ENCODE measurements around the gene SLC15A4.
"Not testable (repeated sequence)": the region's sequence is repeated elsewhere in the genome, so short reads cannot be mapped to it uniquely, and the experiment has no call there.

SLC15A4 gene

DNA sequence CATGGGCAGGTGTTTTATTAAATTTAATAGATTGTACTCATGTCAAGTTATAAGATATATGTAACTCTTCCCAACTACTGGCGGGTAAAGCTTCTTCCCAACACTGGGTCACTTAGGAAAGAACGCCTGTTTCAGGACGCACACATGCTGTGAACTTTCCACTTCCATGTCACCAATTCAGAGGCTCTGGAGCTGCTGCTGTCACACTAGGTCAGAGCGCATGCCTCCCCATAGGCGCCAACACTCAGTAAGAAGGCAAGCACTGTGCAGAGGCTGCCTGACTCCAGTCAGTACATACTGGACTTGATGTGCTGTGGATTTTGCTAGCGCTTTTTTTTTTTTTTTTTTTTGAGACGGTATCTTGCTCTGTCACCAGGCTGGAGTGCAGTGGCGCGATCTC, 17.2 kb downstream of the SLC15A4 start:
- TF ChIP-seq, protein P1, sequence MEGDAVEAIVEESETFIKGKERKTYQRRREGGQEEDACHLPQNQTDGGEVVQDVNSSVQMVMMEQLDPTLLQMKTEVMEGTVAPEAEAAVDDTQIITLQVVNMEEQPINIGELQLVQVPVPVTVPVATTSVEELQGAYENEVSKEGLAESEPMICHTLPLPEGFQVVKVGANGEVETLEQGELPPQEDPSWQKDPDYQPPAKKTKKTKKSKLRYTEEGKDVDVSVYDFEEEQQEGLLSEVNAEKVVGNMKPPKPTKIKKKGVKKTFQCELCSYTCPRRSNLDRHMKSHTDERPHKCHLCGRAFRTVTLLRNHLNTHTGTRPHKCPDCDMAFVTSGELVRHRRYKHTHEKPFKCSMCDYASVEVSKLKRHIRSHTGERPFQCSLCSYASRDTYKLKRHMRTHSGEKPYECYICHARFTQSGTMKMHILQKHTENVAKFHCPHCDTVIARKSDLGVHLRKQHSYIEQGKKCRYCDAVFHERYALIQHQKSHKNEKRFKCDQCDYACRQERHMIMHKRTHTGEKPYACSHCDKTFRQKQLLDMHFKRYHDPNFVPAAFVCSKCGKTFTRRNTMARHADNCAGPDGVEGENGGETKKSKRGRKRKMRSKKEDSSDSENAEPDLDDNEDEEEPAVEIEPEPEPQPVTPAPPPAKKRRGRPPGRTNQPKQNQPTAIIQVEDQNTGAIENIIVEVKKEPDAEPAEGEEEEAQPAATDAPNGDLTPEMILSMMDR (IDR thresholded peaks at IDR 0.05; ENCODE audit: low read length, missing control alignments), result no peak
- no peak overlapping the region for H3K4me3 ChIP-seq (replicated peaks; ENCODE audit: low read depth, low read length)
- no peak for DNase-seq (ENCODE audit: low read depth)

DNA sequence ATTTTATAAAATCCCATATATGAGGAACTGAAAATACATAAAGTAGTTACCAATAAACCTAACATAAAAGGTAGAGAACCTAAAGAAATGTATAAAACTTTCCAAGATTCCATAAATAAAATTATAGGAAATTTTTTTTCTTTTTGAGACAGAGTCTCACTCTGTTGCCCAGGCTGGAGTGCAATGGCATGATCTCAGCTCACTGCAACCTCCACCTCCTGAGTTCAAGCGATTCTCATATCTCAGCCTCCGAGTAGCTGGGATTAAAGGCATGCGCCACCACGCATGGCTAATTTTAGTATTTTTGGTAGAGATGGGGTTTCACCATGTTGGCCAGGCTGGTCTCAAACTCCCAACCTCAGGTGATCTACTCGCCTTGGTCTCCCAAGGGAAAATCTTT, 18.4 kb downstream of the SLC15A4 start:
- not testable (repeated sequence) for DNase-seq (ENCODE audit: low read depth)

DNA sequence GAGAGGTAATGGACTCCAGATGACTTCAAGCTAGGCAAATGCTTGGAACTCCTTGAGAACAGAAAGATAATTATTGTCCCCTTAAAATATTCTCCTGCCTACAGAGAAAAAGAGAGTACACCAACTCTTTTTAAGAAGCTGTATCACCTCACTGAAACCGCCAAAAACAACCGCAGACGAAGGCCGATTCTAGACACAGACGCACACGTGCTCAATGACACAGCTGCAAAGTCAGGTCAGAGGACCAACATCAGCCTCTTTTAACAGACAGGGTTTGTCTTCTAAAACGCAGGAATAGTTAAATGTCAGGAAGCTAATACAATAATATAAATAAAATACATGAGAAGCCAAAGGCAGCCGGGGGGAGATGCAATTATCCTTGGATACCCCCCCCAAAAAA, 19.0 kb downstream of the SLC15A4 start:
- no peak for DNase-seq (ENCODE audit: low read depth)
- TF ChIP-seq, protein P1 (IDR thresholded peaks at IDR 0.05; ENCODE audit: low read length, missing control alignments), result no peak
- H3K4me3 ChIP-seq (replicated peaks; ENCODE audit: low read depth, low read length), result no peak overlapping the region

More for the DNA sequence above, 18.4 kb downstream of the SLC15A4 start:
- not testable (repeated sequence) for H3K4me3 ChIP-seq (replicated peaks; ENCODE audit: low read depth, low read length)

DNA sequence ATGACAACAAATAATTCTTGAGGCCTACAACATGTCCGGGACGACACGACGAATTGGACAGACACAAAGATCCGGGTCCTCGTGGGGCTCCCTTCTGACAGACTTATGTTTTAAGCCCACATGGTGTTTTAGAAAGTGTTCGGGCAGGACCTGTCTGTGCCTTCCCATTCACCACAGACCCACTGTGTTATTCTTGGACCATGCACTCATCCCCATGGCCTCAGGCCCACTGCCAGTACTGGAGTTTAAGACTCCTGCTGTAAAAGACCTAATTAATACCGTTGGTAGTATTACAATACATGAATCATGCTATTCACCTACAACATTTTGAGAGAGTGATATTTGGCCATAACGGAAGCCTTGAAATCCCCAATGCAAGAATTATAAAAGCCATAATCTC, 20.0 kb downstream of the SLC15A4 start:
- TF ChIP-seq, protein P1 (IDR thresholded peaks at IDR 0.05; ENCODE audit: low read length, missing control alignments), result no peak

DNA sequence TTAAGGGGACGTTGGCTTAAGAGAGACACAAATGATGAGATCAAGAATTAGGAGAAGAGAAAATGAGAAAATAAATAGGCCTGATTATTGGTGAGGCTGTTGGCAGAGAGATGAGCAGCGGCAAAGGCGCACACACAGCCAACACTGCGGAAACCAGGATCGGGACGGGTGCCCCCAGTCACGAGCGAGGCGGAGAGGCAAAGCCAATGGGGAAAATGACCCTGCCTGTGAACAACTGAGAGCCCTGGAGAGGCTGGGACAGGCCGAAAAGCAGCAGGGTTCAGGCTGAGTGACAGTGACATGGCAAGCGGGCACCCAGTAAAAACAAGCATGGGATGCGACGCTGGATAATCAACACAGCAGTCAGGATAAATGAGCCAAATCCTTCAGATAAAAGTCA, 21.0 kb downstream of the SLC15A4 start:
- no peak overlapping the region for H3K4me3 ChIP-seq (replicated peaks; ENCODE audit: low read depth, low read length)
- TF ChIP-seq, protein P1 (IDR thresholded peaks at IDR 0.05; ENCODE audit: low read length, missing control alignments), result no peak
- no peak for DNase-seq (ENCODE audit: low read depth)

More for the DNA sequence above, 20.0 kb downstream of the SLC15A4 start:
- no peak overlapping the region for H3K4me3 ChIP-seq (replicated peaks; ENCODE audit: low read depth, low read length)
- DNase-seq (ENCODE audit: low read depth), result no peak

DNA sequence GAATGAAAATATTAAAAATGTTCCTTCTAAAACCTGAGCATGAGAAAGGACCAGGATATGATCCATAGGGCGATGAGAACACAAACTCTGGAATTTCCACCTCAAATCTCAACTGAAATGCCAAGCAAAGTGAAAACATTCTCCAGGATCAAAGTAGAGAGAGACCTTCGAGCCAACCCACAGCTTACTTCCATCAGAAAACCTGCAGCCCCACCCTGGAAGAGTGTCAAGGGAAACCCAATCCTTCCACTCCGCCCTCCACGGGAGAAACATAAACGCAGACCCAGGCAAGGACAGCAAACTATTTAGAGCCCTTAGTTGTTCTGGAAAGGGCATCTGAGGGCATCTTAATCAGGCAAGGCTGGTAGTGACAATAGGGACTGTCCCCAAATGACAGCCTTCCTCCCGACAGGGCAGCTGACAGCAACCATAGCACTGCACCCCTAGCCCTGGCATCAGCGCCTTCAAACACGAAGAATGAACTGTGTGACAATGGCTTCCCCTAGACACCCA, 21.8 kb downstream of the SLC15A4 start:
- H3K4me3 ChIP-seq (replicated peaks; ENCODE audit: low read depth, low read length), result no peak overlapping the region
- peak; percentile 57 for DNase-seq (ENCODE audit: low read depth)
- TF ChIP-seq, protein P1 (IDR thresholded peaks at IDR 0.05; ENCODE audit: low read length, missing control alignments), result no peak

DNA sequence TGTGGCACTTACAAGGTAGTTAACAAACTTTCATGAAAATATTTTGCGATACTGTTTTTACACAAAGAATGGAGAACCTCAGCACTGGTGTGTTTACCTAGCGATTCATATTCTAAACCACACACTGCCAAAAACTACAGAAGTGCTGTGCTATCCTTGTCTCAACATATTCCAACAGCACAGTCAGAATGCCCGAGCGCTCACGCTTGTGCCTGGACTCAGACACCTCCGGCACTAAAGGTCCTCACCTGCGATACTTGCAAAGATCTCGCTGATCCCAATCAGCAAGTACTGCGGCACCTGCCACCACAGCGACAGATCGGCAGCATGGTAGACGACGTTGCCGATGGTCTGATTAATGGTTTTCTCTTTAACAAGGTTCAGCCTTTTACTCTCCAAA, 23.2 kb downstream of the SLC15A4 start:
- TF ChIP-seq, protein P1 (IDR thresholded peaks at IDR 0.05; ENCODE audit: low read length, missing control alignments), result no peak
- H3K4me3 ChIP-seq (replicated peaks; ENCODE audit: low read depth, low read length), result no peak overlapping the region
- no peak for DNase-seq (ENCODE audit: low read depth)

All from fibroblast of pulmonary artery (primary cell).